Fibroblast of lung (primary cell): ENCODE results near the gene PUM2. TPM values are rescaled to one million over a fixed set of nuclear protein-coding genes. Genes with fewer than 3 reads are reported as not detected.

Experiments used
- DNase-seq, 2 donors: peaks; one replicate each; pipeline versions ENCODE4 v3.0.0 to v3.0.0-alpha.2; 2010; ENCODE audit warnings: low read depth in 2 of 2
- H2AFZ ChIP-seq: 2 replicates; pipeline ENCODE4 v1.5.1; 2012; ENCODE audit warnings: low read length, control low read depth, inconsistent platforms
- H3K27ac ChIP-seq: 2 replicates; pipeline ENCODE4 v1.5.1; 2011; ENCODE audit warnings: low read length, control low read depth; ENCODE audit not compliant: insufficient read depth
- H3K27me3 ChIP-seq: 2 replicates; pipeline ENCODE4 v1.5.1; 2011; ENCODE audit warnings: mild to moderate bottlenecking, low read length; ENCODE audit not compliant: control insufficient read depth, insufficient read depth
- H3K36me3 ChIP-seq: 2 replicates; pipeline ENCODE4 v1.5.1; 2011; ENCODE audit warnings: low read length; ENCODE audit not compliant: control insufficient read depth, insufficient read depth
- H3K4me1 ChIP-seq: 2 replicates; pipeline ENCODE4 v1.5.1; 2011; ENCODE audit warnings: low read length; ENCODE audit not compliant: control insufficient read depth, insufficient read depth; ENCODE audit errors: extremely low read depth
- H3K4me2 ChIP-seq: 2 replicates; pipeline ENCODE4 v1.5.1; 2011; ENCODE audit warnings: low read length, control low read depth; ENCODE audit not compliant: insufficient read depth; ENCODE audit errors: extremely low read depth
- H3K4me3 ChIP-seq, 4 experiments: fragments of 200-600 bp in 1 of 4; sonication (generic) in 1 of 4; replicated peaks in 1 of 4; 2 replicates each; pipeline ENCODE4 v1.5.1; 2011 to 2016; ENCODE audit warnings: low read length in 4 of 4, low read depth in 3 of 4, mild to moderate bottlenecking in 3 of 4, control low read depth in 2 of 4, inconsistent platforms in 1 of 4, mixed read lengths in 1 of 4; ENCODE audit not compliant: insufficient read depth in 1 of 4; ENCODE audit errors: control extremely low read depth in 1 of 4
- H3K79me2 ChIP-seq: 2 replicates; pipeline ENCODE4 v1.5.1; 2012; ENCODE audit warnings: mild to moderate bottlenecking, low read length, inconsistent platforms; ENCODE audit not compliant: control insufficient read depth, insufficient read depth
- H3K9ac ChIP-seq: 2 replicates; pipeline ENCODE4 v1.5.1; 2011; ENCODE audit warnings: mild to moderate bottlenecking, low read length, control low read depth; ENCODE audit not compliant: insufficient read depth
- H3K9me3 ChIP-seq: 2 replicates; pipeline ENCODE4 v1.5.1; 2012; ENCODE audit warnings: low read depth, low read length; ENCODE audit not compliant: control insufficient read depth, insufficient read depth
- H4K20me1 ChIP-seq: 2 replicates; pipeline ENCODE4 v1.5.1; 2011; ENCODE audit warnings: low read length; ENCODE audit not compliant: control insufficient read depth, insufficient read depth; ENCODE audit errors: extremely low read depth
- CTCF ChIP-seq, 2 donors: IDR thresholded peaks in 1 of 2; conservative IDR thresholded peaks in 1 of 2; 1 replicate in 1 of 2; 2 replicates in 1 of 2; pipeline ENCODE4 v1.5.1; 2011 to 2012; ENCODE audit warnings: low read length in 2 of 2, control low read depth in 1 of 2, inconsistent platforms in 1 of 2, low read depth in 1 of 2, mild to moderate bottlenecking in 1 of 2
- EZH2 ChIP-seq: IDR thresholded peaks from 2 replicates; pipeline ENCODE4 v1.5.1; 2012; ENCODE audit warnings: low read length, control low read depth, mild to moderate bottlenecking; ENCODE audit errors: missing control alignments
- polyA plus RNA-seq, 2 donors: library from polyadenylated mRNA; depleted of rRNA in 1 of 2; stranded (reverse) in 1 of 2; unstranded in 1 of 2; fragments of >200 nt; gene quantifications; 2 replicates each; pipeline ENCODE4 v1.2.1, GENCODE V29; 2011 to 2012; ENCODE audit warnings: missing spikeins in 1 of 2
- total RNA-seq: library from RNA; depleted of rRNA; stranded (reverse); fragments of >200 nt; gene quantifications from 2 replicates; pipeline ENCODE4 v1.2.1, GENCODE V29; 2014

PUM2 gene
- total and polyA plus RNA-seq, 2 donors (not counting 1 experiment from before 2014, with no cell fraction given): 48.2 to 54.2 TPM

GRCh38 chr2:20339012-20339411 lies 11.6 kb downstream of the PUM2 start:
- Histone ChIP-seq H3K9ac (no peak overlapping the region), H3K79me2 (peaks cover 100% of the 10 kb centered on the region), H4K20me1 (peaks cover 13% of the 10 kb centered on the region), H3K4me1 (no peaks in the 10 kb centered on the region), H3K4me2 (no peak overlapping the region), H3K36me3 (no peaks in the 10 kb centered on the region), H3K27ac (no peak overlapping the region), H2AFZ (no peak overlapping the region), H3K27me3 (no peaks in the 10 kb centered on the region), H3K4me3 (no peak overlapping the region), H3K9me3 (no peaks in the 10 kb centered on the region)
- no peak for DNase-seq
- TF ChIP-seq EZH2: no peak
- TF ChIP-seq CTCF (conservative IDR thresholded peaks at IDR 0.05 in 1 of 2, IDR thresholded peaks at IDR 0.05 in 1 of 2; ENCODE audit: low read depth in 1 of 2, low read length in 2 of 2): no peak

GRCh38 chr2:20334605-20335203 lies 15.9 kb downstream of the PUM2 start:
- H4K20me1 ChIP-seq: peaks cover 7% of the 10 kb centered on the region

GRCh38 chr2:20333738-20334137 lies 16.9 kb downstream of the PUM2 start:
- H3K36me3 ChIP-seq: no peaks in the 10 kb centered on the region
- peaks cover 7% of the 10 kb centered on the region for H4K20me1 ChIP-seq
- DNase-seq: no peak
- no peaks in the 10 kb centered on the region for H3K27me3 ChIP-seq
- H3K9ac ChIP-seq: no peak overlapping the region
- H3K4me3 ChIP-seq: no peak overlapping the region
- H3K9me3 ChIP-seq: no peaks in the 10 kb centered on the region
- no peak overlapping the region for H2AFZ ChIP-seq
- H3K79me2 ChIP-seq: peaks cover 100% of the 10 kb centered on the region
- TF ChIP-seq CTCF (conservative IDR thresholded peaks at IDR 0.05 in 1 of 2, IDR thresholded peaks at IDR 0.05 in 1 of 2; ENCODE audit: low read depth in 1 of 2, low read length in 2 of 2) (no peak), EZH2 (no peak)
- no peak overlapping the region for H3K27ac ChIP-seq
- no peaks in the 10 kb centered on the region for H3K4me1 ChIP-seq
- H3K4me2 ChIP-seq: no peak overlapping the region

More at GRCh38 chr2:20334605-20335203, 15.9 kb downstream of the PUM2 start:
- Histone ChIP-seq H3K9me3 (no peaks in the 10 kb centered on the region), H3K79me2 (peaks cover 100% of the 10 kb centered on the region), H2AFZ (no peak overlapping the region), H3K27ac (no peak overlapping the region), H3K4me2 (no peak overlapping the region), H3K4me1 (no peaks in the 10 kb centered on the region), H3K9ac (no peak overlapping the region), H3K36me3 (no peaks in the 10 kb centered on the region), H3K4me3 (no peak overlapping the region), H3K27me3 (no peaks in the 10 kb centered on the region)
- TF ChIP-seq EZH2: no peak
- no peak for TF ChIP-seq CTCF (conservative IDR thresholded peaks at IDR 0.05 in 1 of 2, IDR thresholded peaks at IDR 0.05 in 1 of 2; ENCODE audit: low read depth in 1 of 2, low read length in 2 of 2)
- DNase-seq: no peak
